ENCODE measurements around the gene TMEM39B.

DNA sequence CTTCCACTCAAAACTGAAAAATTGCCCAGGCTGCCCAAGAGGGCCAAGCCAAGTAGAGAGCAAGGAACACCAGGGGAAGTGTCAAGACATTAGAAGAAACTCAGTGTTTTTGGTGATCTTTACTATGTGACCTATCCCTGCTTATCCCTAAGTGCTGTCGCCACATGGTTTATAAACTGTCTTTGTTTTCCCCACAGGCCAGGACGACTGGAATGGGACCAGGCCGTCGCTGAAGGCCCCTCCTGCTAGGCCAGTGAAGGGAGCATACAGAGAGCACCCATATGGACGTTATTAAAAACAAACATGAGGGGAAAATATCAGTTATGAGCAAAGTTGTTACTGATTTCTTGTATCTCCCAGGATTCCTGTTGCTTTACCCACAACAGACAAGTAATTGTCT, 30.4 kb upstream of the TMEM39B start:
- no peak for TF ChIP-seq EZH2 (optimal IDR thresholded peaks at IDR 0.05; ENCODE audit: low read depth, low read length)
- TF ChIP-seq CTCF (IDR thresholded peaks at IDR 0.05; ENCODE audit: low read length) = no peak
- TF ChIP-seq EZH2phosphoT487 (IDR thresholded peaks at IDR 0.05; ENCODE audit: low read length) = no peak

Measured in MM.1S (cell line).